Activated CD4-positive, alpha-beta memory T cell treated with anti-CD3 and anti-CD28 coated beads, Interleukin-2, amount 10 ng/mL, durations not matched to agents 7 days and 5 days (primary cell): ENCODE measurements around the gene DAGLA. TPM values are rescaled to one million over a fixed set of nuclear protein-coding genes. Genes with fewer than 3 reads are reported as not detected.
A peak's percentile ranks its signal among the peaks of the same experiment; 100 is the strongest.

Experiments
- CTCF ChIA-PET: fragments of 350-600 bp; sonication (Branson Sonifier 250); formaldehyde crosslinking; loops from one replicate; lab custom pipeline; 2021; ENCODE audit warnings: antibody characterized with exemption, inconsistent platforms; lab: Charles Lee
- POLR2A ChIA-PET: fragments of 350-600 bp; sonication (Branson Sonifier 250); formaldehyde crosslinking; loops from one replicate; lab custom pipeline; 2021; ENCODE audit warnings: antibody characterized with exemption; lab: Charles Lee
- DNase-seq: peaks from one replicate; pipeline ENCODE4 v3.0.0-alpha.2; 2020
- H3K27ac Mint-ChIP-seq: one replicate; pipeline ENCODE4 v1.8.0; 2021; ENCODE audit warnings: mild to moderate bottlenecking, mixed read lengths
- H3K27me3 Mint-ChIP-seq: one replicate; pipeline ENCODE4 v1.8.0; 2021; ENCODE audit warnings: mixed read lengths
- H3K36me3 Mint-ChIP-seq: one replicate; pipeline ENCODE4 v1.8.0; 2021; ENCODE audit warnings: low read depth, mixed read lengths
- H3K4me1 Mint-ChIP-seq: one replicate; pipeline ENCODE4 v1.8.0; 2021; ENCODE audit warnings: mixed read lengths
- H3K4me3 Mint-ChIP-seq: one replicate; pipeline ENCODE4 v1.8.0; 2021; ENCODE audit warnings: mild to moderate bottlenecking, mixed read lengths
- H3K9me3 Mint-ChIP-seq: one replicate; pipeline ENCODE4 v1.8.0; 2021; ENCODE audit warnings: mixed read lengths
- total RNA-seq, 2 experiments: library from RNA; stranded (reverse); gene quantifications; one replicate each; pipeline ENCODE4 v1.2.3, GENCODE V29; 2021

DAGLA gene
- total RNA-seq, 2 experiments from 2014 or later = 0.10 to 0.13 TPM

DNA sequence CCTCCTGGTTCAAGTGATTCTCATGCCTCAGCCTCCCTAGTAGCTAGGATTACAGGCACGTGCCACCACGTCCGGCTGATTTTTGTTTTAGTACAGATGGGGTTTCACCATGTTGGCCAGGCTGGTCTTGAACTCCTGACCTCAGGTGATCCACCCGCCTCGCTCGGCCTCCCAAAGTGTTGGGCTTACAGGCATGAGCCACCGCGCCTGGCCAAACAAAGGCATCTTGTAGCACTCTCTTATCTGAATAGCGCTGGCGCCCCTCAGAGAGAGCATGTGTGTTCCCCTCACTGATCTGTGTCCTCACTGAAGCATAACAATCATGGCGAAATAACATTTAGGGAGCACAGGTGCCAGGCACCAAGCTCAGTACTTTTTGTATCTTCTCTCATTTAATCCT lies 7.2 kb downstream of the DAGLA start:
- DNase-seq = no peak
- no peaks in the 10 kb centered on the region for H3K36me3 Mint-ChIP-seq
- H3K4me1 Mint-ChIP-seq = no peaks in the 10 kb centered on the region
- H3K4me3 Mint-ChIP-seq = no peak overlapping the region
- H3K27ac Mint-ChIP-seq = no peak overlapping the region
- no peaks in the 10 kb centered on the region for H3K9me3 Mint-ChIP-seq
- peaks cover 25% of the 10 kb centered on the region for H3K27me3 Mint-ChIP-seq
- ChIA-PET CTCF (no interaction called here), POLR2A (no interaction called here)

DNA sequence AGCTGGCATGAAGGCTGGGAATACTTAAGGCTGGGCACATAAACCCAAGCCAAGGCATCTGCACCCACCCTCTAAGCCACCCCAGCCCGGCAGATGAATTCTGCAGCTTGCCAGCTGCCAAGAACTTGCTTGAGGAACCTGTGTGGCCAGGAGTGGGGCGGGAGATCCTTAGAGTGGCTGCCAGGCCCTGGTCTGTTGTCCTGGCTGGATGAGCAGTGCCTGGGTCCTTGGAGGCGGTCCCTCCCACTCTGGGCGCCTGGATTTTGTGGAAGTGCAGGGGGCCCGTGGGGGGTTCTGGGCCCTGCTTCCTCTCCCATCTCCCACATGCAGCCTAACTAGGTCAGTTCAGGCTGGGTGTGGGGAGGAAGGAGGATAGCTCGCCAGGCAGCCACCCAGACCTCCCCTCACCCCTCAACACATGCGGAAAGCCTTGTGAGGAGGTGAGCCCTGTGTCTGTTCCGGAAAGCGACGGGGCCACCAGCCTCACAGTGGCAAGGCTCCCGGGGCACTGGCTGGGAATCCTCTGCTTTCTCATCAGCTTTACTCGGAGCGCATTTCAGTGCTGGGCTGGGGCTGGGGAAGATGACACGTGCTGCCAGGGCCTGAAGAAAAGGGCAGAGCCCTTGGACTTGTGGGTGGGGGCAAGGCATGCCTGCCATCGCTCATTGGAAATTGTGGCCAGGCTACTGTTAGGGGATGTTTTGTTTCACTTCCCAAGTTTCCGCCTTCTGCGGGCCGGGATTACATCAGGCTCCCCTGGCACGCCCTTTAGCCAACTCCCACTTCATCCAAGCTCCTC lies 8.4 kb downstream of the DAGLA start:
- no peak for DNase-seq
- CTCF ChIA-PET = no interaction called here
- POLR2A ChIA-PET = no interaction called here
- no peaks in the 10 kb centered on the region for H3K9me3 Mint-ChIP-seq
- no peak overlapping the region for H3K27ac Mint-ChIP-seq
- H3K4me3 Mint-ChIP-seq = no peak overlapping the region
- H3K27me3 Mint-ChIP-seq = peaks cover 25% of the 10 kb centered on the region
- no peaks in the 10 kb centered on the region for H3K36me3 Mint-ChIP-seq
- no peaks in the 10 kb centered on the region for H3K4me1 Mint-ChIP-seq

DNA sequence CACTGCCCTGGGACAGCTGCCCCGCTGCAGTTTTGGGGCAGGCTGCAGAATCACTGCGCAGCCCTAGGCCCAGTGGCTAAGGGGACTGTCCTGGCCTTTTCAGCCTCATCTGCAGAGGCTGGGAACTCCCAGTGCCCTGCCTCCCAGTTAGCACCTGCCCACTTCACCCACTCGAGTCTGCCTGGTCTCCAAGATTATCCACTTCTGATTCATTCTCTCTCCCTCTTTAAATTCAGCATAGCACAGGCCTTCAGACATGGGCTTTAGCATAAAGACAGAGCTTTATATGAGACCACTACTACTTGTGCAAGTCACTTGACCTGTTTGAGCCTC lies 8.9 kb downstream of the DAGLA start:
- CTCF ChIA-PET = no interaction called here
- Mint-ChIP-seq H3K36me3 (no peaks in the 10 kb centered on the region), H3K4me1 (no peaks in the 10 kb centered on the region)

DNA sequence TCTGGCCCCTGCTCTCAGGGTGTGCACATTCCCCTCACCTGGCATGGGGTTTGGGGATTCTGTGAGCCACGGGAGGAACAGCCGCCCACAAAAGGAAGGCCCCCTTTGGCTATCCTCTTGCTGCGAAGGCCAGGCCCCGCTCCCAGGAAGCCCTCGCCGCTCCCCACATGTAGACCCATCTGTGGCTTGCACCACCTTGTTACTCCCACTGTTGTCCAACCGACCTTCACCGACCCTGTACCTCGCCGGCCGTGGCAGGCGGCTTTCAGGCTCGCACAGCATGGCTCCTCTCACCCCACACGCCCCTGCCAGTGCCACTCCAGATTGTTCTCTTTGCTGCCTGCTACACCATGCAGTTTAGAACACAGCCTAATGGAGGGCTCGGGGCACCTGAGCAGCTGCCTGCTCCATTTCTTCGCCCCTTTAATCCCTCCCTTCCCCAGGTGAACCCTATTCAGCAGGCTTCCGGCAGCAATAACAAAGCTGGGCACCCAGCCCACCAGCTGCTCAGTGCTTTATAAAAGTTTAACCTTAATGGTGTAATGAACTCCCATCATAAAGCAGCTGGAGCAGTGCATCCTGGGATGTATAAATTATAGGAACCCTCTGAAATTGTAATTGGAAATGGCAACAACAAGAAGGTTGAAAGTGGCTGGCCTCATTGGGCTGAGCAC lies 10.7 kb downstream of the DAGLA start:
- no peak overlapping the region for H3K4me3 Mint-ChIP-seq
- H3K27me3 Mint-ChIP-seq = peaks cover 14% of the 10 kb centered on the region
- CTCF ChIA-PET = interaction anchor here (1.0 kb wide), 1 partner anchor 9 kb away, joined by 4 read pairs; no protein-coding TSS in a partner anchor
- POLR2A ChIA-PET = interaction anchor here (0.9 to 1.4 kb wide), 2 partner anchors 9 to 43 kb away, joined by 3 to 4 read pairs; no protein-coding TSS in a partner anchor
- H3K36me3 Mint-ChIP-seq = no peaks in the 10 kb centered on the region
- no peaks in the 10 kb centered on the region for H3K9me3 Mint-ChIP-seq
- H3K27ac Mint-ChIP-seq = no peak overlapping the region
- no peak for DNase-seq
- H3K4me1 Mint-ChIP-seq = peaks cover 5% of the 10 kb centered on the region

More for the DNA sequence above, 8.9 kb downstream of the DAGLA start:
- H3K27me3 Mint-ChIP-seq = peaks cover 25% of the 10 kb centered on the region
- POLR2A ChIA-PET = no interaction called here
- no peaks in the 10 kb centered on the region for H3K9me3 Mint-ChIP-seq
- no peak overlapping the region for H3K4me3 Mint-ChIP-seq
- no peak overlapping the region for H3K27ac Mint-ChIP-seq
- no peak for DNase-seq

DNA sequence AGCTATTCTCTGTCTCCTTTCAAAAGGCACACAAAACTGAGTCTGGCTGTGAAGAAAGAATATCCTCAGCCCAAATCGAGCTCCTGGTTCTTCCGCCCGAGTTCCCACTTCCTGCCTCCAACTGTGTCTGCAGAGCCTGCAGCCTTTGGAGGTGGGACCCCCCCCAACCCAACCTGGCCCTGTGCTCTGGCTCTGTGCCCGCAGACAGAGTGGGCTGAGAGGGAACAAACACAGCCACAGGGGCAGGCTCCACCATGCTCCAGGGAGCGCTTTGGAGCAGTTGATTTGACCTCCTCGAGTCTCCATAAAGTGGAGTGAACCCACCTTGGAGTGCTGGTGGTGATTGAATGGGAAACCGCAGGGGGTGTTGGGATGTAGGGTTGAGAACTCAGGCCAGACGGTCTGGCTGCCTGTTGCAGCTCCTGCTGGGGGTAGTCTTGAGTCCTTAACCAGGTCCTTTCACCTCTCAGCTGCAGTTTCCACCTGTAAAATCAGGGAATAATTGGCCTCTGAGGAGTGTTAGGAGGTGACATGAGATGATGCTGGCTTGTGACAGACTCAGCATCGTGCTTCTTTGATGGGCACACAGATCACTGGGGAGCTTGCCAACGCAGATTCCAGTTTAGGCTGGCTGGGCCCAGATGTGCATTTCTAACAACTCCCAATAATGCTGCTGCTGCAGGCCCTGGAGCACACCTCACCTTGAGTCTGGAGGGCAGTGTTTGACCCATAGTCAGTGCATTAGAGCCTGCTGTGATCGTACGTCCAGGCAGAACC lies 11.4 kb downstream of the DAGLA start:
- peaks cover 11% of the 10 kb centered on the region for H3K27me3 Mint-ChIP-seq
- POLR2A ChIA-PET = interaction anchor here (1.4 kb wide), 1 partner anchor 10 kb away, joined by 3 read pairs; no protein-coding TSS in a partner anchor
- DNase-seq = no peak
- H3K4me1 Mint-ChIP-seq = peaks cover 10% of the 10 kb centered on the region
- CTCF ChIA-PET = interaction anchor here (0.9 to 1.0 kb wide), 2 partner anchors 10 to 42 kb away, joined by 3 to 4 read pairs; no protein-coding TSS in a partner anchor
- H3K36me3 Mint-ChIP-seq = no peaks in the 10 kb centered on the region
- H3K27ac Mint-ChIP-seq = no peak overlapping the region
- H3K4me3 Mint-ChIP-seq = no peak overlapping the region
- H3K9me3 Mint-ChIP-seq = no peaks in the 10 kb centered on the region

DNA sequence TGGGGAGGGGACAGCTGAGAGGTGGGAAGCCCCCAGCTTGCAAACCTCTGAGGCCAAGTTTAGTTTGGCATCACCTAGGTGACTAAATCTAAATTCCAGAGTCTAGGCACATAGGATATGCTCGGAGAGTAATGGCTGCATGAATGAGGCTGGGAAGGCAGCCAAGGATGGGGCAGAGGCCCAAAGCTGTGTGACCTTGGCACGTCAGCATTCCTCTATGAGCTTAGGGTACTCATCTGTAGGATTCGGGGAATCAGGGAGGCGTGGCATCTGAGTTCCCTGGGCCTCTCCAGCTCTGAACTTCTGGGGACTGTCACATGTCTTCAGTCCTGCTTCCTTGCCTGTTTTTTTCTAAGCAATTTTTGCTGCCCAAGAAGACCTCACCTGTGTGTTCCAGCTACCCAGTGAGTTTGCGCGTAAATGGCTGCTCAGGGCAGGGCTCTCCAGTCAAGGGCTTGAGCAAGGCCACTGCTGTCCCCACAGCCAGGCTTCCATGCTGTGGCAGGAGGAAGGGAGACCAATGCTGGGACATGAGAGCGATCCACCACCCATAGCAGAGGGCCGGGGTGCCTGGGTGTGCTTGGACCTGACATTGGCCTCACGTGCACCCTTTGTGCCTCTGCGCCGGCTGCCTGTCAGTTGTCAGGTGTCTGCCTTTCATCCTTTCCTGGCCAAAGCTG lies 13.9 kb downstream of the DAGLA start:
- H3K4me1 Mint-ChIP-seq = peaks cover 29% of the 10 kb centered on the region
- no peak for DNase-seq
- no peak overlapping the region for H3K4me3 Mint-ChIP-seq
- POLR2A ChIA-PET = no interaction called here
- no peaks in the 10 kb centered on the region for H3K36me3 Mint-ChIP-seq
- no peak overlapping the region for H3K27ac Mint-ChIP-seq
- no peaks in the 10 kb centered on the region for H3K9me3 Mint-ChIP-seq
- CTCF ChIA-PET = interaction anchor here (3.0 kb wide), 1 partner anchor 39 kb away, joined by 11 read pairs; no protein-coding TSS in a partner anchor
- H3K27me3 Mint-ChIP-seq = peaks cover 2% of the 10 kb centered on the region

DNA sequence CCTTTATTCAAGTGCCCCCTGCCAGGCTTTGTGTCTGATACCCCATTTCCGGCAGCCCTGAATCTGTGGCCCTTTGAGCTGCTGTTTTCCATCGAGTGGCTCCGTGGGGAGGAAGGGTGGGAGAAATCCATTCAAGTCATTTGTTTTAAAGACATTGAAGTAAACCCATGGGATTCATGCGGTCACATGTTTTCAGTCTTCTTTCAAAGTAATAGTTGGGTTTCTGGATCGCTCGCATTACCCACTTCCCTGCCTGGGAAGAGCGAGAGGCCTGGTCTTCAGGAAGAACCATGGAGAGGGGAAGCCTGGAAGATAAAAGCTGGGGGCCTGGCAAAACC lies 14.4 kb downstream of the DAGLA start:
- ChIA-PET POLR2A (no interaction called here), CTCF (interaction anchor here (1.1 to 3.0 kb wide), 2 partner anchors 15 to 39 kb away, joined by 4 to 11 read pairs; no protein-coding TSS in a partner anchor)
- Mint-ChIP-seq H3K4me1 (peaks cover 29% of the 10 kb centered on the region), H3K36me3 (no peaks in the 10 kb centered on the region), H3K27me3 (peaks cover 2% of the 10 kb centered on the region), H3K27ac (no peak overlapping the region), H3K4me3 (no peak overlapping the region), H3K9me3 (no peaks in the 10 kb centered on the region)
- no peak for DNase-seq

DNA sequence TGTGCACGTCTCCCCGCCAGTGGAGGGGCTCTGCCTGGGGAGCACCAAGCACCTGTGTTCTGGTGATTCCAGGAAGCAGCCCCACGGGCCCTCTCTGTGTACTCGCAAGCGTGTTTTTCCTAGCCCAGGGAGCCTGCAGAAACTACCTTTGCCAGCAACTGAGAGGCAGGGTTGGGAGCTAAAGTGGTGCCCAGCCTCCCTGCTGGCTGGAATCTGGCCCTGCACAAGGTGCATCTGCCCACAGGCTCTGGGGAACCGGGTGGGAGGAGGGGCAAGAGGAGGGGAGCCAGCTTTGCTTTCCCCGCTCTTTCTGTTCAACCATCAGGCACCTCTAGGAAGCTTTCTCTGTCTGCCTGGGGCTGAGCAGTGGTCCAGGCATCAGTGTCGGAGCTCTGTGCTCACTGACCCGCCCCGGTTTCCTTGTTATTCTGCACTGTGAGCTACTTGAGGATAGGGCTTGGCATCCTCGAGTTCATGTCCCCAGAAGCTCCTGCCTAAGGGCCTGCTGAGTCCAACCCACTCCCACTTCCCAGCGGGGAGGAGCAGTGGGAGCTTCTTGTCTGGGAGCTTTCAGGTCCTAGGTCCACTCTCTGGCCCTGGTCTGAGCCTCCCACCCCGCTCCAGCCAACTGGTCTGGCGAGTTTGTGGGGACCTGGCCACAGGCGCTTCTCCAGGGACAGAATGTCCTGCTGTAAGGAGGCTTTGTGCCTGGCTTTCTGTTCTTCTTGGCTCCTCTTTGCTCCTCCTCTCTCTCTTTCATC lies 14.9 kb downstream of the DAGLA start:
- no peak overlapping the region for H3K4me3 Mint-ChIP-seq
- H3K36me3 Mint-ChIP-seq = no peaks in the 10 kb centered on the region
- no peak for DNase-seq
- no peaks in the 10 kb centered on the region for H3K9me3 Mint-ChIP-seq
- peaks cover 29% of the 10 kb centered on the region for H3K4me1 Mint-ChIP-seq
- no peak overlapping the region for H3K27ac Mint-ChIP-seq
- ChIA-PET POLR2A (no interaction called here), CTCF (interaction anchor here (1.1 to 3.0 kb wide), 2 partner anchors 16 to 38 kb away, joined by 4 to 11 read pairs; no protein-coding TSS in a partner anchor)
- peaks cover 2% of the 10 kb centered on the region for H3K27me3 Mint-ChIP-seq

DNA sequence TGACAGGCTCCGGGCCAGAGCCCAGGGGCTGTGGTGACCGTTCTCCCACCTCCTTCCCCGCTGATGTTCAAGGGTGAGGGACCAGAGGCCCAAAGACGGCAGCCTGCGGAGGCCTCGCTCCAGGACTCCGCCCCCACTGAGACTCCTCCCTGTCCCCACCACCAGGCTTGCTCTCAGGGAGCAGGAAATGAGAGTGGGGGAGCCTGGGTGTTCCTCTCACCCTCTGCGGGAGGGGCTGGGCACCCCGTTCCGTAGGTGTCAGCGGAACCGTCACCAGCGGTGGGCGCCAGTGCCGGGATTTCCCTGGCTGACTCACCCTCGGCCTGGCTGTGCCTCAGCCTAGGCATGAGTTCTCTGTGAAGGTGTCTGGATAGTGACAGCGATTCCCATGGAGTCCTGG lies 15.7 kb downstream of the DAGLA start:
- ChIA-PET POLR2A (no interaction called here), CTCF (no interaction called here)

DNA sequence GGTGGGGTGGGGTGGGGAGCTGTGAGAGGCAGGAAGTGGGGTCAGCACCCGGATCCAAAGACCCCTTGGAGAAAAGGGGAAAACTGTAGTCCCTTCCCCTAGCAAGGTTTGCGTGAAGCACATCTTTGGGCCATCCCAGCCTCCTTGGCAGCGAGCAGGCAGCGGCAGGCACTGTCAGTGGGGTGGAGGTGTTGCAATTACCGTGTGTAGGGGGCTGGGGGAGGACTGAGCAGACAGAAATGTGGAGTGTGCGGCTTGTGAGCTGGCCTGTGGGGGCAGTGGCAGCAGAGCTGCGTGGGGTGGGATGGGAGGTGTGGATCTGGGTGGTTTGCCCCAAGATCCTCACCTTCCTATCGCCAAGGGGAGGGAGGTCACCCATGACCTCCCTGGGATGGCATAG lies 16.4 kb downstream of the DAGLA start:
- Mint-ChIP-seq H3K9me3 (no peaks in the 10 kb centered on the region), H3K4me1 (peaks cover 29% of the 10 kb centered on the region), H3K4me3 (no peak overlapping the region), H3K27me3 (no peaks in the 10 kb centered on the region), H3K36me3 (no peaks in the 10 kb centered on the region), H3K27ac (peak overlapping the region; percentile 31)
- DNase-seq = no peak
- ChIA-PET CTCF (no interaction called here), POLR2A (no interaction called here)

More for the DNA sequence above, 15.7 kb downstream of the DAGLA start:
- peak; percentile 94 for DNase-seq
- H3K27me3 Mint-ChIP-seq = no peaks in the 10 kb centered on the region
- H3K27ac Mint-ChIP-seq = peak overlapping the region; percentile 58
- H3K36me3 Mint-ChIP-seq = no peaks in the 10 kb centered on the region
- H3K4me1 Mint-ChIP-seq = peaks cover 29% of the 10 kb centered on the region
- H3K4me3 Mint-ChIP-seq = no peak overlapping the region
- H3K9me3 Mint-ChIP-seq = no peaks in the 10 kb centered on the region

DNA sequence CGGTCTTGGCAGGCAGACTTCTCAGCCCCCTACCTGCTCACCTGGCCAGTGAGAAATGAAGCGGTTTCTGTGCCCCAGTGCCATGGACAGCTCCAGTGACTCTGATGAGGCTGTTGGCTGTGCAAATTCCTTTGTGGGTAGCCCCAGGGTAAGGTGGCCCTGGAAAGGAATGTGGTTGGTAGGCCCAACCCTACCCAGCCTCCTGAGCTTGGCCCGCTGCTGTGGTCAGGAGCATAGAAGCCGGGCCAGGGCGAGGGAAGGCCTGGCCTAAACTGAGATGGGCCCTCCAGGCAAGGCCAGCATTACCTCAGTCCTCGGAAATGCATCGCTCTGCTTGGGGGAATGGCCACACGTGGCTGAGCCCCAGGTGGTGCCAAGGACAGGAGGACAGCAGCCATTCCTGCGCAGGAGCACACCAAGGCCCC lies 16.9 kb downstream of the DAGLA start:
- no peaks in the 10 kb centered on the region for H3K27me3 Mint-ChIP-seq
- no peak for DNase-seq
- H3K9me3 Mint-ChIP-seq = no peaks in the 10 kb centered on the region
- peaks cover 30% of the 10 kb centered on the region for H3K4me1 Mint-ChIP-seq
- ChIA-PET POLR2A (no interaction called here), CTCF (interaction anchor here (0.5 to 2.4 kb wide), 2 partner anchors 30 to 36 kb away, joined by 3 to 16 read pairs; no protein-coding TSS in a partner anchor)
- no peak overlapping the region for H3K27ac Mint-ChIP-seq
- no peaks in the 10 kb centered on the region for H3K36me3 Mint-ChIP-seq
- no peak overlapping the region for H3K4me3 Mint-ChIP-seq

DNA sequence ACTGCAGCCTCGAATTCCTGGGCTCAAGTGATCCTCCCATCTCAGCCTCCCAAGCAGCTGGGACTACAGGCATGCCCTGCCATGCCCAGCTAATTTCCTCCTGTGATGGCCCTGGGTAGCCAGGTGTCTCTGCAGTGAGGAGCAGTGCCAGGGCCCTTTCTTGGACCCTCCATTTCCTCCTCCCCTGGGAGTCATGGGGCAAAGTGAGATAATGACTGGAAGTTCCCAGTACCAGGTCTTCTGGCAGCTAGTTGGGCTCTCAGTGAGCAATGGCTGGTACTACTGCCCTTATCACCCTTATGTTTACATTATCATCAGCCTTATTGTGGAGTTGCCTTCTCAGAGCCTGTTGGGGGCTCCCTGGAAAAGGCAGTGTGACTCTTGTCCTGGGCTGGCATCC lies 17.6 kb downstream of the DAGLA start:
- Mint-ChIP-seq H3K4me1 (peaks cover 36% of the 10 kb centered on the region), H3K27me3 (no peaks in the 10 kb centered on the region), H3K27ac (no peak overlapping the region), H3K9me3 (no peaks in the 10 kb centered on the region), H3K4me3 (no peak overlapping the region), H3K36me3 (no peaks in the 10 kb centered on the region)
- CTCF ChIA-PET = interaction anchor here (0.5 to 2.4 kb wide), 4 partner anchors 14 to 94 kb away, joined by 3 to 16 read pairs (median 4); partner anchors contain the start of genes FEN1 and TMEM258
- DNase-seq = no peak
- POLR2A ChIA-PET = interaction anchor here (1.5 kb wide), 1 partner anchor 14 kb away, joined by 6 read pairs; no protein-coding TSS in a partner anchor
